Duodenal mucosa (tissue), 2 donors: ENCODE data around the gene PLCH2.

Experiments
- H3K27ac ChIP-seq: one replicate; pipeline ENCODE4 v1.7.0; 2013; ENCODE audit warnings: low read depth, low read length
- H3K27me3 ChIP-seq, 2 donors: one replicate each; pipeline ENCODE4 v1.7.0; 2013; ENCODE audit warnings: low read length in 2 of 2, control low read depth in 1 of 2; ENCODE audit not compliant: insufficient read depth in 2 of 2, control insufficient read depth in 1 of 2
- H3K36me3 ChIP-seq, 2 donors: one replicate each; pipeline ENCODE4 v1.7.0; 2013; ENCODE audit warnings: low read length in 2 of 2, control low read depth in 1 of 2; ENCODE audit not compliant: insufficient read depth in 2 of 2, control insufficient read depth in 1 of 2
- H3K4me1 ChIP-seq, 2 donors: one replicate each; pipeline ENCODE4 v1.7.0; 2013; ENCODE audit warnings: low read length in 2 of 2, control low read depth in 1 of 2; ENCODE audit not compliant: insufficient read depth in 2 of 2, control insufficient read depth in 1 of 2
- H3K4me3 ChIP-seq, 2 donors: one replicate each; pipeline ENCODE4 v1.7.0; 2013; ENCODE audit warnings: low read length in 2 of 2, low read depth in 1 of 2
- H3K9ac ChIP-seq, 2 donors: one replicate each; pipeline ENCODE4 v1.7.0; 2013; ENCODE audit warnings: low read length in 2 of 2, low read depth in 1 of 2
- H3K9me3 ChIP-seq, 2 donors: one replicate each; pipeline ENCODE4 v1.7.0; 2013; ENCODE audit warnings: low read length in 2 of 2, control low read depth in 1 of 2; ENCODE audit not compliant: control insufficient read depth in 1 of 2

PLCH2 gene

GRCh38 chr1:2502210-2502609, 26.1 kb downstream of the PLCH2 start:
- no peaks in the 10 kb centered on the region for H3K9me3 ChIP-seq
- H3K4me1 ChIP-seq = no peaks in the 10 kb centered on the region
- no peaks in the 10 kb centered on the region for H3K36me3 ChIP-seq
- no peak overlapping the region for H3K27ac ChIP-seq
- no peak overlapping the region for H3K9ac ChIP-seq
- H3K27me3 ChIP-seq = peaks cover 0 to 17% of the 10 kb centered on the region in 2 donors
- no peak overlapping the region for H3K4me3 ChIP-seq

GRCh38 chr1:2502661-2503553, 26.8 kb downstream of the PLCH2 start:
- no peaks in the 10 kb centered on the region for H3K9me3 ChIP-seq
- H3K4me1 ChIP-seq = no peaks in the 10 kb centered on the region
- no peak overlapping the region for H3K4me3 ChIP-seq
- peaks cover 0 to 17% of the 10 kb centered on the region in 2 donors for H3K27me3 ChIP-seq
- peaks cover 0 to 5% of the 10 kb centered on the region in 2 donors for H3K36me3 ChIP-seq
- H3K9ac ChIP-seq = no peak overlapping the region
- no peak overlapping the region for H3K27ac ChIP-seq

- peaks cover 0 to 17% of the 10 kb centered on the region in 2 donors for H3K27me3 ChIP-seq
- no peak overlapping the region for H3K27ac ChIP-seq
- no peaks in the 10 kb centered on the region for H3K4me1 ChIP-seq
These were observed 27.6 kb downstream of the PLCH2 start for GRCh38 chr1:2503554-2504224.

GRCh38 chr1:2504225-2504948, 28.3 kb downstream of the PLCH2 start:
- Histone ChIP-seq H3K9me3 (no peaks in the 10 kb centered on the region), H3K9ac (no peak overlapping the region), H3K27me3 (peaks cover 0 to 17% of the 10 kb centered on the region in 2 donors), H3K4me3 (no peak overlapping the region), H3K27ac (no peak overlapping the region), H3K4me1 (no peaks in the 10 kb centered on the region), H3K36me3 (peaks cover 9 to 18% of the 10 kb centered on the region in 2 donors)

More at GRCh38 chr1:2503554-2504224, 27.6 kb downstream of the PLCH2 start:
- Histone ChIP-seq H3K4me3 (no peak overlapping the region), H3K9ac (no peak overlapping the region), H3K9me3 (no peaks in the 10 kb centered on the region), H3K36me3 (peaks cover 2 to 11% of the 10 kb centered on the region in 2 donors)

GRCh38 chr1:2504949-2505272, 28.8 kb downstream of the PLCH2 start:
- H3K27me3 ChIP-seq = peaks cover 0 to 13% of the 10 kb centered on the region in 2 donors
- H3K27ac ChIP-seq = no peak overlapping the region
- no peak overlapping the region for H3K9ac ChIP-seq
- H3K4me1 ChIP-seq = no peaks in the 10 kb centered on the region
- no peak overlapping the region for H3K4me3 ChIP-seq
- H3K36me3 ChIP-seq = peaks cover 14 to 23% of the 10 kb centered on the region in 2 donors
- no peaks in the 10 kb centered on the region for H3K9me3 ChIP-seq

GRCh38 chr1:2505461-2505994, 29.4 kb downstream of the PLCH2 start:
- no peak overlapping the region for H3K9ac ChIP-seq
- no peaks in the 10 kb centered on the region for H3K4me1 ChIP-seq
- peaks cover 0 to 13% of the 10 kb centered on the region in 2 donors for H3K27me3 ChIP-seq
- H3K27ac ChIP-seq = no peak overlapping the region
- H3K9me3 ChIP-seq = no peaks in the 10 kb centered on the region
- peaks cover 20 to 29% of the 10 kb centered on the region in 2 donors for H3K36me3 ChIP-seq
- no peak overlapping the region for H3K4me3 ChIP-seq

- H3K27ac ChIP-seq = no peak overlapping the region
- peaks cover 0 to 13% of the 10 kb centered on the region in 2 donors for H3K27me3 ChIP-seq
- no peaks in the 10 kb centered on the region for H3K9me3 ChIP-seq
- H3K9ac ChIP-seq = no peak overlapping the region
- H3K36me3 ChIP-seq = peaks cover 22 to 35% of the 10 kb centered on the region in 2 donors
- H3K4me1 ChIP-seq = no peaks in the 10 kb centered on the region
- no peak overlapping the region for H3K4me3 ChIP-seq
These were observed 30.1 kb downstream of the PLCH2 start for GRCh38 chr1:2506007-2506860.

- H3K9me3 ChIP-seq = no peaks in the 10 kb centered on the region
- H3K27me3 ChIP-seq = peaks cover 0 to 13% of the 10 kb centered on the region in 2 donors
- H3K4me3 ChIP-seq = no peak overlapping the region
- no peak overlapping the region for H3K9ac ChIP-seq
- H3K27ac ChIP-seq = no peak overlapping the region
- peaks cover 28 to 43% of the 10 kb centered on the region in 2 donors for H3K36me3 ChIP-seq
- H3K4me1 ChIP-seq = no peaks in the 10 kb centered on the region
These were observed 30.9 kb downstream of the PLCH2 start for GRCh38 chr1:2506901-2507565.

- Histone ChIP-seq H3K9me3 (no peaks in the 10 kb centered on the region), H3K27me3 (peaks cover 0 to 13% of the 10 kb centered on the region in 2 donors), H3K4me1 (no peaks in the 10 kb centered on the region), H3K4me3 (no peak overlapping the region), H3K27ac (no peak overlapping the region), H3K9ac (no peak overlapping the region), H3K36me3 (peaks cover 34 to 51% of the 10 kb centered on the region in 2 donors)
These were observed 31.7 kb downstream of the PLCH2 start for GRCh38 chr1:2507744-2508155.
